Stimulated activated CD8-positive, alpha-beta memory T cell treated with anti-CD3 and anti-CD28 coated beads, Interleukin-7, amount 100 ng/mL, for 4 hours (primary cell): ENCODE data around the gene PLXNB3.
"Not testable (repeated sequence)": the region's sequence is repeated elsewhere in the genome, so short reads cannot be mapped to it uniquely, and the experiment has no call there.

Source experiments
- DNase-seq, 2 donors: peaks; one replicate each; pipeline ENCODE4 v3.0.0-alpha.2; 2020; ENCODE audit warnings: low read depth in 2 of 2

PLXNB3 gene

GRCh38 chrX:153814591-153815315 lies 50.7 kb downstream of the PLXNB3 start:
- no peak for DNase-seq

GRCh38 chrX:153816831-153817690 lies 53.0 kb downstream of the PLXNB3 start:
- DNase-seq = peak in 1 of 2 donors; percentile 27

- DNase-seq = not testable (repeated sequence)
Measured at GRCh38 chrX:153818064-153818463, 54.0 kb downstream of the PLXNB3 start.

GRCh38 chrX:153818571-153819383 lies 54.7 kb downstream of the PLXNB3 start:
- DNase-seq = peak in 1 of 2 donors; percentile 42

- DNase-seq = no peak
Measured at GRCh38 chrX:153819384-153820040, 55.5 kb downstream of the PLXNB3 start.

- no peak for DNase-seq
Measured at GRCh38 chrX:153820601-153821000, 56.6 kb downstream of the PLXNB3 start.

- no peak for DNase-seq
Measured at GRCh38 chrX:153821066-153821465, 57.0 kb downstream of the PLXNB3 start.

- DNase-seq = no peak
Measured at GRCh38 chrX:153824348-153824747, 60.3 kb downstream of the PLXNB3 start.

GRCh38 chrX:153825042-153825441 lies 61.0 kb downstream of the PLXNB3 start:
- DNase-seq = no peak
